Regular cardiac myocyte (primary cell): ENCODE results near the gene GABRG2. TPM values are rescaled to one million over a fixed set of nuclear protein-coding genes. Genes with fewer than 3 reads are reported as not detected.

ENCODE experiments used
- total RNA-seq: library from RNA; depleted of rRNA; stranded (reverse); fragments of >200 nt; gene quantifications from 2 replicates; pipeline ENCODE4 v1.2.3, GENCODE V29; 2014

GABRG2 gene
- not detected in 2 replicates for total RNA-seq

DNA sequence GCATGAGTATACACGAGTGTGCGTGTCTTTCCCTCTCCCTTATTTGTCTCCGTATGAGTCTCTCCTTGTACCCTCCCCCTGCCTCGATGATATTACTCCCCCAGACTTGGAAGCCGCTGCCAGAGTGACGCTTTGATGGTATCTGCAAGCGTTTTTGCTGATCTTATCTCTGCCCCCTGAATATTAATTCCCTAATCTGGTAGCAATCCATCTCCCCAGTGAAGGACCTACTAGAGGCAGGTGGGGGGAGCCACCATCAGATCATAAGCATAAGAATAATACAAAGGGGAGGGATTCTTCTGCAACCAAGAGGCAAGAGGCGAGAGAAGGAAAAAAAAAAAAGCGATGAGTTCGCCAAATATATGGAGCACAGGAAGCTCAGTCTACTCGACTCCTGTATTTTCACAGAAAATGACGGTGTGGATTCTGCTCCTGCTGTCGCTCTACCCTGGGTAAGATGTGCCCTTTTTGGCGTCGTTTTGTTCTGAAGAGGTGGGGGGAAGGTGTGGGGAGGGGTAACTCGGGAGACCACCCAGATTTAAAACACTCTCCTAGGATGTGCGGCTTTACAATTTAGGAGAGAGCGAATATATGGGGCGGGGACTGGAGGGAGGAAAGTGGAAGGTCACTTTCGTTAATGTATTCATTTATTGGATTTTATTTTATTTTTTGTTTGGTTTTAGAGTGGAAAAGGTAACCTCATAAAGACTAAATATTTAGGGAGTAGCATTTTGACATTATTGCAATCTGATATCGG, at the start of gene GABRG2:
Gene GABRG2, plus strand, starts transcription at position 119 of the 757 bp plus-strand sequence. Its CDS starts 227 bp downstream, at position 346.

Other genes starting within 250 kb of the GABRG2 start
- not detected in 2 replicates for gene GABRA1, start 219.7 kb upstream of the GABRG2 start, total RNA-seq